Nephron (organoid): ENCODE measurements around the gene PLSCR5.

ENCODE experiments used
- H3K27ac Mint-ChIP-seq, 3 experiments: 2 replicates each; pipeline ENCODE4 v1.8.0; 2020; ENCODE audit warnings: mixed read lengths in 3 of 3, mild to moderate bottlenecking in 2 of 3, moderate library complexity in 1 of 3
- H3K27me3 Mint-ChIP-seq: 2 replicates; pipeline ENCODE4 v1.8.0; 2021; ENCODE audit warnings: low read depth, mild to moderate bottlenecking, moderate library complexity, mixed read lengths
- H3K36me3 Mint-ChIP-seq: 2 replicates; pipeline ENCODE4 v1.8.0; 2020; ENCODE audit warnings: low read depth, mixed read lengths
- H3K4me1 Mint-ChIP-seq: 2 replicates; pipeline ENCODE4 v1.8.0; 2020; ENCODE audit warnings: mixed read lengths
- H3K4me3 Mint-ChIP-seq, 3 experiments: 2 replicates each; pipeline ENCODE4 v1.8.0; 2020; ENCODE audit warnings: mild to moderate bottlenecking in 3 of 3, mixed read lengths in 3 of 3, moderate library complexity in 2 of 3
- H3K9me3 Mint-ChIP-seq: 2 replicates; pipeline ENCODE4 v1.8.0; 2020; ENCODE audit warnings: mixed read lengths
- TF ChIP-seq, protein P1 (sequence below), 3 experiments: fragments of 200-600 bp; sonication (generic); IDR thresholded peaks; one replicate each; pipeline ENCODE4 v1.5.0; 2021; ENCODE audit warnings: antibody characterized with exemption in 3 of 3; ENCODE audit not compliant: unreplicated experiment in 3 of 3

PLSCR5 gene

DNA sequence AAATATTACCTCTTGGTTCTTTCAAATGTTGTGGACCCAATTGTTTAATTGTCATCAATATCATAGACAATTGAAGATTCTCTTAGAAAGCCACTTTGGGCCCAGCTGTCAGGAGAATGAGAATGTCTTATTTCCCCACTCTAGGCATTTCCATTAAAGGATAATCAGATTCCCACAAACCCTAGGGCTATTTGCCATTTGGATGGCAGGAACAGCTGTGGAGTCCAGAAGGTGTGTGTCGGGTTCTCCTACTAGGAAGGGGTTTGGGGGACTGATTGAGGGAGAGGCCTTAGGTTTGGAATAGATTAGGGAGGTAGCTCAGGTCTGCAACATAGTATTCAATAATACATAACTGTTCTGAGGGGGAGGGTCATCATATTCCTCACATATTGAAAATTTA, 35.2 kb upstream of the PLSCR5 start:
- no peaks in the 10 kb centered on the region for H3K4me1 Mint-ChIP-seq
- H3K27ac Mint-ChIP-seq: no peak overlapping the region
- H3K4me3 Mint-ChIP-seq: no peak overlapping the region
- no peaks in the 10 kb centered on the region for H3K36me3 Mint-ChIP-seq
- no peaks in the 10 kb centered on the region for H3K27me3 Mint-ChIP-seq
- H3K9me3 Mint-ChIP-seq: no peaks in the 10 kb centered on the region
- TF ChIP-seq, protein P1, sequence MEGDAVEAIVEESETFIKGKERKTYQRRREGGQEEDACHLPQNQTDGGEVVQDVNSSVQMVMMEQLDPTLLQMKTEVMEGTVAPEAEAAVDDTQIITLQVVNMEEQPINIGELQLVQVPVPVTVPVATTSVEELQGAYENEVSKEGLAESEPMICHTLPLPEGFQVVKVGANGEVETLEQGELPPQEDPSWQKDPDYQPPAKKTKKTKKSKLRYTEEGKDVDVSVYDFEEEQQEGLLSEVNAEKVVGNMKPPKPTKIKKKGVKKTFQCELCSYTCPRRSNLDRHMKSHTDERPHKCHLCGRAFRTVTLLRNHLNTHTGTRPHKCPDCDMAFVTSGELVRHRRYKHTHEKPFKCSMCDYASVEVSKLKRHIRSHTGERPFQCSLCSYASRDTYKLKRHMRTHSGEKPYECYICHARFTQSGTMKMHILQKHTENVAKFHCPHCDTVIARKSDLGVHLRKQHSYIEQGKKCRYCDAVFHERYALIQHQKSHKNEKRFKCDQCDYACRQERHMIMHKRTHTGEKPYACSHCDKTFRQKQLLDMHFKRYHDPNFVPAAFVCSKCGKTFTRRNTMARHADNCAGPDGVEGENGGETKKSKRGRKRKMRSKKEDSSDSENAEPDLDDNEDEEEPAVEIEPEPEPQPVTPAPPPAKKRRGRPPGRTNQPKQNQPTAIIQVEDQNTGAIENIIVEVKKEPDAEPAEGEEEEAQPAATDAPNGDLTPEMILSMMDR (IDR thresholded peaks at IDR 0.05; ENCODE audit: unreplicated experiment in 3 of 3): no peak

DNA sequence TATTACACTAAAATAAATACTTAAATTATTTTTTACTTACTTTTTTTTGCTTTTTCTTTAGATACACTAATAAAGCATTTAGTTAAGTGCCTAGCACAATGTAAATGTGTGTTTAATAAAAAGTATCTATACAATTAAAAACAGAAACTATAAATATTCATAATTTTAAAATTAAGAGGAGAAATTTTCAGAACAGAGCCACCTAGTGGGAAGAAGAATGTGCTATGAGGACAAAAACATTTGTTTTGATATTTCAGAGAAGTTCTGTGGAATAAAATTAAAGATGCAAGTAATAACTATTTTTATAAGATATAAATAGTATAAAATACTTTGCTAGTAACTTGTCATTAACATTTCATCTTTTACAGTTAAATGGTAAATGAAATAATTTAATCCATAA, 33.6 kb upstream of the PLSCR5 start:
- H3K4me3 Mint-ChIP-seq: no peak overlapping the region
- TF ChIP-seq, protein P1 (IDR thresholded peaks at IDR 0.05; ENCODE audit: unreplicated experiment in 3 of 3): peak; percentile 41 to 63 (median 46)
- no peak overlapping the region for H3K27ac Mint-ChIP-seq
- H3K36me3 Mint-ChIP-seq: no peaks in the 10 kb centered on the region
- no peaks in the 10 kb centered on the region for H3K4me1 Mint-ChIP-seq
- H3K27me3 Mint-ChIP-seq: no peaks in the 10 kb centered on the region
- H3K9me3 Mint-ChIP-seq: no peaks in the 10 kb centered on the region

DNA sequence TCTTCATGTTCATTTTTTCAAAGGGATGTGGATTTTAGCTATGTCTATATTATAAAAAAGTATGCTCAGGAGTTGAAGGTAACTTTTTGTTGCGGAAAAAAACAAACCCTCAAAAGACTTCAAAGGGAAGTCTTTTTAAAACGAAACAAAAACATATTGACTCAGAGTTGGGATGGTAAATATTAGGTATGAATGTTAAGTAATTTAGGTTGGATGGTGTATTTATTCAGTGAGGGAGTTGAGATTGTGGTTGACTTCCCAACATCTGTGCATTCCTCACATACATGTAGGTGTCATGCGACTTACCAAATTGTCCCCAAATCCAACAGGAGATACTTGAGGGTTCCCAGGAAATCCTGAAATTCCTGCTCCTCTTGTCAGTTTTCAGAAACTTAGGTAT, 32.7 kb upstream of the PLSCR5 start:
- Mint-ChIP-seq H3K27ac (no peak overlapping the region), H3K9me3 (no peaks in the 10 kb centered on the region), H3K4me3 (no peak overlapping the region), H3K36me3 (no peaks in the 10 kb centered on the region), H3K27me3 (no peaks in the 10 kb centered on the region), H3K4me1 (no peaks in the 10 kb centered on the region)
- TF ChIP-seq, protein P1 (IDR thresholded peaks at IDR 0.05; ENCODE audit: unreplicated experiment in 3 of 3): no peak

DNA sequence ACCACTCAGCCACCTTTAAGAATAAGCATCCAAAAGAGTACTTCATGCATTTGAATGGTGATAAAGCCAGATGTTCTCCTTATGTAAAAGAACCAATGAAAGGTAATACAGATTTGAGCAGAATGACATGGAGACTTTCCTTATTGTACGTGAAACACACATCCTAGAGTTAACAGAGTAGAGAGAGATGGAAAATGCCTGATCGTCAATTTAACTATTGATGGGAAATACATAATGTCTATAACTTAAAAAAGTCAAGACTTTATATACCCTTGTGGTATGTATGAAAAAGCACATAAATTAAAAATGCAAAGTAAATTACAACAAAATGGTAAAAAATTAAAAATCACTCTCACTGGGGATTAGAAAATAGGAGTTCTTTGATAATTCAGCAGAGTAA, 31.7 kb upstream of the PLSCR5 start:
- TF ChIP-seq, protein P1 (IDR thresholded peaks at IDR 0.05; ENCODE audit: unreplicated experiment in 3 of 3): no peak
- Mint-ChIP-seq H3K4me1 (no peaks in the 10 kb centered on the region), H3K27ac (no peak overlapping the region), H3K27me3 (no peaks in the 10 kb centered on the region), H3K36me3 (no peaks in the 10 kb centered on the region), H3K4me3 (no peak overlapping the region), H3K9me3 (no peaks in the 10 kb centered on the region)

DNA sequence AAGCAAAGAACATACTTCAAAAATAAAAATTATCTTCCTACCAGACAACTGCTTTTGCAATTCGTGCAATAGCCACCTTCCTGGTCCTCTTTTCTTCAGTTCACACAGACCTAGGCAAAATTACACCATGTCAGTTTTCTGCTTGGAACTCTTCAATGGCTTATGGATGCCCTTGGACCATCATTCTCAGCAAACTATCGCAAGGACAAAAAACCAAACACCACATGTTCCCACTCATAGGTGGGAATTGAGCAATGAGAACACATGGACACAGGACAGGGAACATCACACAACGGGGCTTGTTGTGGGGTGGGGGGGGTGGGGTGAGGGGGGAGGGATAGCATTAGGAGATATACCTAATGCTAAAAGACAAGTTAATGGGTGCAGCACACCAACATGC, 29.2 kb upstream of the PLSCR5 start:
- H3K27ac Mint-ChIP-seq: no peak overlapping the region
- H3K9me3 Mint-ChIP-seq: no peaks in the 10 kb centered on the region
- no peaks in the 10 kb centered on the region for H3K36me3 Mint-ChIP-seq
- TF ChIP-seq, protein P1 (IDR thresholded peaks at IDR 0.05; ENCODE audit: unreplicated experiment in 3 of 3): no peak
- no peaks in the 10 kb centered on the region for H3K4me1 Mint-ChIP-seq
- no peak overlapping the region for H3K4me3 Mint-ChIP-seq
- H3K27me3 Mint-ChIP-seq: no peaks in the 10 kb centered on the region

DNA sequence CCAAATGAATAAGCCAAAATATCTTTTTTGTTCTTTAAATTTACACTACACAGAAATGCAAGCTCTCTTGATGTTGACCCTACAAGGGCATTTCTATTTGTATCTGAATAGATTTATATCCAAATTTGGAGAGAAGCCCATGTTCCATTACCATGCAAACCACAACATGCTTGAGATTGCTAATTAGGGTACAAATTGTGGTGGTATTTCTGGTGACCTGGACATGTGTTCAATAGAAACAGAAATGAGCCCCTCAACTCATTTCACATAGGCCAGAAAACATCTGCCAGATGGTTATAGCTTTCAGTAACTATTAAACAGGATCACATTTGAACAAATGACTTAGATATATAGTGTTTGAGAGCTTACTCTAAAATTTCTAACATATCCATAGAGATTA, 23.5 kb upstream of the PLSCR5 start:
- H3K27me3 Mint-ChIP-seq: peaks cover under 1% of the 10 kb centered on the region
- H3K9me3 Mint-ChIP-seq: no peaks in the 10 kb centered on the region
- H3K4me3 Mint-ChIP-seq: no peak overlapping the region
- no peaks in the 10 kb centered on the region for H3K36me3 Mint-ChIP-seq
- H3K4me1 Mint-ChIP-seq: peaks cover 4% of the 10 kb centered on the region
- H3K27ac Mint-ChIP-seq: no peak overlapping the region
- TF ChIP-seq, protein P1 (IDR thresholded peaks at IDR 0.05; ENCODE audit: unreplicated experiment in 3 of 3): no peak
